Right atrium auricular region (tissue), 2 donors: ENCODE measurements around the gene CDK5RAP3. TPM values are rescaled to one million over a fixed set of nuclear protein-coding genes. Genes with fewer than 3 reads are reported as not detected.

Experiments
- DNase-seq: peaks from one replicate; pipeline ENCODE4 v3.0.0-alpha.2; 2019; ENCODE audit warnings: low spot score
- H3K27ac ChIP-seq, 2 donors: fragments of 200-600 bp; sonication (generic); 1 replicate in 1 of 2; 2 replicates in 1 of 2; pipeline ENCODE4 v1.5.1; 2016 to 2019
- H3K27me3 ChIP-seq, 2 donors: fragments of 200-600 bp; sonication (generic); one replicate each; pipeline versions ENCODE4 v1.5.1 to v1.6.0; 2017 to 2019
- H3K36me3 ChIP-seq: fragments of 200-600 bp; sonication (generic); one replicate; pipeline ENCODE4 v1.5.1; 2016
- H3K4me1 ChIP-seq, 2 donors: fragments of 200-600 bp; sonication (generic); one replicate each; pipeline versions ENCODE4 v1.5.1 to v1.6.0; 2017 to 2019
- H3K4me3 ChIP-seq, 2 donors: fragments of 200-600 bp; sonication (generic); 1 replicate in 1 of 2; 2 replicates in 1 of 2; pipeline ENCODE4 v1.5.1; 2017 to 2019; ENCODE audit warnings: mild to moderate bottlenecking in 1 of 2, moderate library complexity in 1 of 2
- H3K9me3 ChIP-seq, 2 donors: fragments of 200-600 bp; sonication (generic); one replicate each; pipeline ENCODE4 v1.5.1; 2019
- total RNA-seq, 2 donors: library from RNA; depleted of rRNA; stranded (reverse); fragments of >200 nt; gene quantifications; one replicate each; pipeline ENCODE4 v1.1.0, GENCODE V29; 2016
- TF ChIP-seq, protein P1 (sequence below), 2 donors: fragments of 200-600 bp; sonication (generic); IDR thresholded peaks; one replicate each; pipeline ENCODE4 v1.5.1; 2019; ENCODE audit warnings: antibody characterized with exemption in 2 of 2

The CDK5RAP3 gene
- total RNA-seq, 2 donors from 2014 or later, result 37.9 to 45.4 TPM

- Histone ChIP-seq H3K27ac (no peak within 1 kb of the TSS), H3K4me1 (no peaks in the 10 kb centered on the region), H3K4me3 (no peak within 1 kb of the TSS), H3K27me3 (no peaks in the 10 kb centered on the region), H3K9me3 (no peaks in the 10 kb centered on the region), H3K36me3 (no peaks in the 10 kb centered on the region)
- TF ChIP-seq, protein P1, sequence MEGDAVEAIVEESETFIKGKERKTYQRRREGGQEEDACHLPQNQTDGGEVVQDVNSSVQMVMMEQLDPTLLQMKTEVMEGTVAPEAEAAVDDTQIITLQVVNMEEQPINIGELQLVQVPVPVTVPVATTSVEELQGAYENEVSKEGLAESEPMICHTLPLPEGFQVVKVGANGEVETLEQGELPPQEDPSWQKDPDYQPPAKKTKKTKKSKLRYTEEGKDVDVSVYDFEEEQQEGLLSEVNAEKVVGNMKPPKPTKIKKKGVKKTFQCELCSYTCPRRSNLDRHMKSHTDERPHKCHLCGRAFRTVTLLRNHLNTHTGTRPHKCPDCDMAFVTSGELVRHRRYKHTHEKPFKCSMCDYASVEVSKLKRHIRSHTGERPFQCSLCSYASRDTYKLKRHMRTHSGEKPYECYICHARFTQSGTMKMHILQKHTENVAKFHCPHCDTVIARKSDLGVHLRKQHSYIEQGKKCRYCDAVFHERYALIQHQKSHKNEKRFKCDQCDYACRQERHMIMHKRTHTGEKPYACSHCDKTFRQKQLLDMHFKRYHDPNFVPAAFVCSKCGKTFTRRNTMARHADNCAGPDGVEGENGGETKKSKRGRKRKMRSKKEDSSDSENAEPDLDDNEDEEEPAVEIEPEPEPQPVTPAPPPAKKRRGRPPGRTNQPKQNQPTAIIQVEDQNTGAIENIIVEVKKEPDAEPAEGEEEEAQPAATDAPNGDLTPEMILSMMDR (IDR thresholded peaks at IDR 0.05), result no peak
- no peak for DNase-seq
These were observed 13.1 kb upstream of the CDK5RAP3 start, which contains the start of gene PRR15L for GRCh38 chr17:47957591-47958490. TSS of gene PRR15L (minus strand) at chr17:47957883. CDS start at chr17:47953234, 4,649 bp downstream.

- no peaks in the 10 kb centered on the region for H3K27me3 ChIP-seq
- TF ChIP-seq, protein P1 (IDR thresholded peaks at IDR 0.05), result no peak
- DNase-seq, result no peak
These were observed 10.9 kb upstream of the CDK5RAP3 start for GRCh38 chr17:47959825-47960655.

GRCh38 chr17:47961406-47961805 is 9.5 kb upstream of the CDK5RAP3 start:
- TF ChIP-seq, protein P1 (IDR thresholded peaks at IDR 0.05), result no peak
- no peaks in the 10 kb centered on the region for H3K4me1 ChIP-seq
- no peak overlapping the region for H3K27ac ChIP-seq
- no peaks in the 10 kb centered on the region for H3K27me3 ChIP-seq
- H3K9me3 ChIP-seq, result no peaks in the 10 kb centered on the region
- H3K4me3 ChIP-seq, result no peak overlapping the region
- H3K36me3 ChIP-seq, result no peaks in the 10 kb centered on the region
- DNase-seq, result no peak

More at GRCh38 chr17:47959825-47960655, 10.9 kb upstream of the CDK5RAP3 start:
- Histone ChIP-seq H3K4me3 (no peak overlapping the region), H3K27ac (no peak overlapping the region), H3K36me3 (no peaks in the 10 kb centered on the region), H3K4me1 (no peaks in the 10 kb centered on the region), H3K9me3 (no peaks in the 10 kb centered on the region)

DNA sequence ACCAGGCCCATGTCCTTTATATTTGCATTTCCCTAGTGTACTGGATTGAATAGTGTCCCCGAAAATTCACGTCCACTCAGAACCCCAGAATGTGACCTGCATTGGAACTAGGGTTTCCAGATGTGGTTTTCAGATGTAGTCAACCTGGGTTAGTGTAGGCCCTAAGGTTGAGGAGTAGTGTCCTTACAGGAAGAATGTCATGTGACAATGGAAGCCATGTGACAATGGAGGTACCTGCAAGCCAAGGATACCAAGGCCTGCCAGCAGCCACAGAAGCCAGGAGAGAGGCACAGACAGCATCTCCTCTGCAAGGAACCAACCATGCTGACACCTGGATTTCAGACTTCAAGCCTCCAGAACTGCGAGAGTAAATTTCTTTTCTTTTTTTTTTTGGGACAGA is 8.0 kb upstream of the CDK5RAP3 start:
- no peak overlapping the region for H3K4me3 ChIP-seq
- no peak overlapping the region for H3K27ac ChIP-seq
- H3K9me3 ChIP-seq, result no peaks in the 10 kb centered on the region
- no peak for DNase-seq
- TF ChIP-seq, protein P1 (IDR thresholded peaks at IDR 0.05), result no peak
- no peaks in the 10 kb centered on the region for H3K27me3 ChIP-seq
- H3K36me3 ChIP-seq, result no peaks in the 10 kb centered on the region
- H3K4me1 ChIP-seq, result no peaks in the 10 kb centered on the region

DNA sequence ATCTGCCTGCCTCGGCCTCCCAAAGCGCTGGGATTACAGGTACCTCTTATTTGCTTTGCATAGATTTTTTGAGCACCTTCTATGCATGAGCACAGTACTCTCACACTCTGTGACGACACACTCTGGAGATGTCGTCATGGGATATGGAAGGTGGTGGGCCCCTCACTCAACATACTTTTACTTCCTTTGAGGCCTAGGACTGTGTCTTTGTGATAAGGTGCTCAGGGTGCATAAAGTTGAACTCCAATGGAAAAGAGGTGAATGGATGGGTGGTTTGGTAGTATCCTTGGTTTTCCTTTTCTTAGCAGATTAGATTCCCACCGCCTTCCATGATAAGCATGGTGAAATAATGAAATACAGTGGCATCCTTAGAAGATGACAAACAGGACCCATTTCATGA is 6.1 kb upstream of the CDK5RAP3 start:
- TF ChIP-seq, protein P1 (IDR thresholded peaks at IDR 0.05), result no peak
- Histone ChIP-seq H3K9me3 (no peaks in the 10 kb centered on the region), H3K4me3 (no peak overlapping the region), H3K27ac (no peak overlapping the region), H3K27me3 (no peaks in the 10 kb centered on the region), H3K4me1 (no peaks in the 10 kb centered on the region), H3K36me3 (no peaks in the 10 kb centered on the region)
- DNase-seq, result no peak
